Thoracic aorta (tissue), 2 donors: Measurements from ENCODE around the gene NKAIN2. TPM values are rescaled to one million over a fixed set of nuclear protein-coding genes. Genes with fewer than 3 reads are reported as not detected.
"Not testable (repeated sequence)": the region's sequence is repeated elsewhere in the genome, so short reads cannot be mapped to it uniquely, and the experiment has no call there.

Experiments used
- ATAC-seq: fragments of 150-250 bp; one replicate; pipeline ENCODE4 v1.8.0; 2017; ENCODE audit warnings: low read depth; ENCODE audit not compliant: insufficient number of reproducible peaks, low FRiP score
- DNase-seq: peaks from one replicate; pipeline ENCODE4 v3.0.0-alpha.2; 2020; ENCODE audit warnings: low spot score
- H3K27ac ChIP-seq, 2 donors: fragments of 200-600 bp; sonication (generic); 1 replicate in 1 of 2; 2 replicates in 1 of 2; pipeline ENCODE4 v1.5.1; 2016; ENCODE audit warnings: mild to moderate bottlenecking in 2 of 2, moderate library complexity in 2 of 2
- H3K27me3 ChIP-seq: fragments of 200-600 bp; sonication (generic); replicated peaks from 2 replicates; pipeline ENCODE4 v1.6.0; 2016; ENCODE audit warnings: mild to moderate bottlenecking; ENCODE audit not compliant: insufficient read depth
- H3K36me3 ChIP-seq: fragments of 200-600 bp; sonication (generic); one replicate; pipeline ENCODE4 v1.5.1; 2016
- H3K4me1 ChIP-seq, 2 donors: fragments of 200-600 bp; sonication (generic); 1 replicate in 1 of 2; 2 replicates in 1 of 2; pipeline versions ENCODE4 v1.5.1 to v1.6.0; 2016; ENCODE audit warnings: low read depth in 2 of 2, mild to moderate bottlenecking in 1 of 2; ENCODE audit not compliant: control insufficient read depth in 1 of 2
- H3K4me3 ChIP-seq: fragments of 200-600 bp; sonication (generic); 2 replicates; pipeline ENCODE4 v1.5.1; 2016; ENCODE audit warnings: mild to moderate bottlenecking
- H3K9me3 ChIP-seq: fragments of 200-600 bp; sonication (generic); 2 replicates; pipeline ENCODE4 v1.5.1; 2016
- total RNA-seq, 2 donors: library from RNA; depleted of rRNA; stranded (reverse); fragments of >200 nt; gene quantifications; one replicate each; pipeline versions ENCODE4 v1.1.0 to v1.2.3, GENCODE V29; 2016
- TF ChIP-seq, protein P1 (sequence below): fragments of 200-600 bp; sonication (generic); IDR thresholded peaks from one replicate; pipeline ENCODE4 v1.5.1; 2019; ENCODE audit warnings: antibody characterized with exemption

The NKAIN2 gene
- total RNA-seq, 2 donors from 2014 or later = 0.28 TPM; not detected in 1

- Histone ChIP-seq H3K4me1 (no peaks in the 10 kb centered on the region), H3K27me3 (no peaks in the 10 kb centered on the region), H3K27ac (no peak overlapping the region), H3K9me3 (no peaks in the 10 kb centered on the region), H3K36me3 (no peaks in the 10 kb centered on the region), H3K4me3 (no peak overlapping the region)
- TF ChIP-seq, protein P1, sequence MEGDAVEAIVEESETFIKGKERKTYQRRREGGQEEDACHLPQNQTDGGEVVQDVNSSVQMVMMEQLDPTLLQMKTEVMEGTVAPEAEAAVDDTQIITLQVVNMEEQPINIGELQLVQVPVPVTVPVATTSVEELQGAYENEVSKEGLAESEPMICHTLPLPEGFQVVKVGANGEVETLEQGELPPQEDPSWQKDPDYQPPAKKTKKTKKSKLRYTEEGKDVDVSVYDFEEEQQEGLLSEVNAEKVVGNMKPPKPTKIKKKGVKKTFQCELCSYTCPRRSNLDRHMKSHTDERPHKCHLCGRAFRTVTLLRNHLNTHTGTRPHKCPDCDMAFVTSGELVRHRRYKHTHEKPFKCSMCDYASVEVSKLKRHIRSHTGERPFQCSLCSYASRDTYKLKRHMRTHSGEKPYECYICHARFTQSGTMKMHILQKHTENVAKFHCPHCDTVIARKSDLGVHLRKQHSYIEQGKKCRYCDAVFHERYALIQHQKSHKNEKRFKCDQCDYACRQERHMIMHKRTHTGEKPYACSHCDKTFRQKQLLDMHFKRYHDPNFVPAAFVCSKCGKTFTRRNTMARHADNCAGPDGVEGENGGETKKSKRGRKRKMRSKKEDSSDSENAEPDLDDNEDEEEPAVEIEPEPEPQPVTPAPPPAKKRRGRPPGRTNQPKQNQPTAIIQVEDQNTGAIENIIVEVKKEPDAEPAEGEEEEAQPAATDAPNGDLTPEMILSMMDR = no peak
- DNase-seq (no peak), ATAC-seq (no peak)
These were observed 204.6 kb downstream of the NKAIN2 start for GRCh38 chr6:124008000-124008987.

DNA sequence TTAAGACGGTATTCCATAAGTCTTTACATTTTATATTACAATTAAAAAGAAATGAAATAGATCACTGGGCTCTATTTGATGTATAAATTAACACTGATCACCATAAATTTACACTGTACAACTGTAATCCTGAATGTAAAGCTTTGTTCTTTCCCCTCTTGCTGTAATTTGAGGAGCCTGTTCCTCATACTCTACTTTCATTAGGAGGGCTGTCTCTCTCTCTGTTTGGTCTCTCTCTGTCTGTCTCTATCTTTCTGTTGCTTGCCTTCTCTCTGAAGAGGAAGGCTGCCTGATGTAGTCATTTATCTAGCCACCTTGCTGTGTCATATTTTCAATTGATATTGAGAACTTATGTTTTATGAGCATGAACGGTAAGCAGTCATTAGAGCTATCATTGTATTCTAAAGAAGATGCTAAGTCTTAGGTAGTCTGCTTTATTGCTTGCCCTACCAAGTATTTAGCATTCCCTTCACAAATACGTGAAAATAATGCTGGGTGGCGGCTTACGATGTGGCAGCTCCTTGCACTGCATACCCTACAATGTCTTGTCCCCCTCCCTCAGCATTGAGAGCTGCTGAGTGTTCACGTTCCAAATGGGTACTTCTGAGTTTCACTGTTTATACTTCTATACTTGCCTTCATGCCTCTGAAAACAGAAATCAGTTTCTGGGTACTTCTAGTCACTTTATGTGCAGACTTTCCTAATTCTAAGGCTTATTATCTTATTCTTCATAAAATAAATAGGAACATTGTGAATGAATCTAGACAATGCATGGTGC lies 205.5 kb downstream of the NKAIN2 start:
- no peak for ATAC-seq
- Histone ChIP-seq H3K27me3 (no peaks in the 10 kb centered on the region), H3K27ac (no peak overlapping the region), H3K9me3 (no peaks in the 10 kb centered on the region), H3K36me3 (no peaks in the 10 kb centered on the region), H3K4me3 (no peak overlapping the region), H3K4me1 (no peaks in the 10 kb centered on the region)
- TF ChIP-seq, protein P1 = no peak
- DNase-seq = no peak

GRCh38 chr6:124010574-124010973 lies 206.9 kb downstream of the NKAIN2 start:
- Histone ChIP-seq H3K4me1 (no peaks in the 10 kb centered on the region), H3K36me3 (no peaks in the 10 kb centered on the region), H3K4me3 (no peak overlapping the region), H3K27ac (no peak overlapping the region), H3K27me3 (no peaks in the 10 kb centered on the region), H3K9me3 (no peaks in the 10 kb centered on the region)
- DNase-seq (no peak), ATAC-seq (no peak)
- TF ChIP-seq, protein P1 = no peak

DNA sequence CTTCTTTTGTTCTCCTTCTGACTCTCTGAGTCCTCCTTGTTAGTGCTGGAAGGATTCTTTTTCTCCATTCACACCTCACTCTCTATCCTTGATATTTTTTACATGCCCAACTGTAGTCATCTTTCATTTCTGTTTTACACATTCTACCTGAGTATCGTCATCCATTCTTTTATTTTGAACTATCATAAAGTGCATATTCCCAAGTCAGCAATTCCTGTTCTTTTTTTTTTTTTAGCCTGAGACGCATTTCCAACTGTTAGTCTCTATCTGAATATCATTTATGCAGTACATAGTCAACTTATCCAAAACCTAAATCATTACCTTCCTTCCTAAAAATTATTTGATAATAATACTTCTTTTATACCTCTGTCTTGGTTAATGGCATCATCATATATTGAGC lies 207.5 kb downstream of the NKAIN2 start:
- Histone ChIP-seq H3K36me3 (no peaks in the 10 kb centered on the region), H3K4me3 (no peak overlapping the region), H3K9me3 (no peaks in the 10 kb centered on the region), H3K27ac (no peak overlapping the region), H3K27me3 (no peaks in the 10 kb centered on the region), H3K4me1 (no peaks in the 10 kb centered on the region)
- DNase-seq = no peak
- TF ChIP-seq, protein P1 = no peak
- ATAC-seq = no peak

- H3K4me3 ChIP-seq, H3K9me3 ChIP-seq, H3K27me3 ChIP-seq, H3K36me3 ChIP-seq, H3K27ac ChIP-seq, DNase-seq, ATAC-seq, H3K4me1 ChIP-seq: not testable (repeated sequence)
These were observed 218.4 kb downstream of the NKAIN2 start for GRCh38 chr6:124022051-124022450.
